Stomach (tissue), 4 donors: ENCODE data around the gene IFT22.

Source experiments
- CTCF ChIP-seq, 7 experiments: fragments of 450-650 bp in 4 of 7; fragments of 200-600 bp in 3 of 7; sonication (generic) in 3 of 7; IDR thresholded peaks; one replicate each; pipeline ENCODE4 v1.5.1; 2016 to 2019; ENCODE audit warnings: antibody characterized with exemption in 7 of 7, control low read depth in 2 of 7, mild to moderate bottlenecking in 1 of 7
- POLR2AphosphoS5 ChIP-seq, 3 donors: sonication (generic); formaldehyde crosslinking; IDR thresholded peaks; one replicate each; pipeline ENCODE4 v1.6.1; 2016; ENCODE audit warnings: antibody characterized with exemption in 3 of 3

DNA sequence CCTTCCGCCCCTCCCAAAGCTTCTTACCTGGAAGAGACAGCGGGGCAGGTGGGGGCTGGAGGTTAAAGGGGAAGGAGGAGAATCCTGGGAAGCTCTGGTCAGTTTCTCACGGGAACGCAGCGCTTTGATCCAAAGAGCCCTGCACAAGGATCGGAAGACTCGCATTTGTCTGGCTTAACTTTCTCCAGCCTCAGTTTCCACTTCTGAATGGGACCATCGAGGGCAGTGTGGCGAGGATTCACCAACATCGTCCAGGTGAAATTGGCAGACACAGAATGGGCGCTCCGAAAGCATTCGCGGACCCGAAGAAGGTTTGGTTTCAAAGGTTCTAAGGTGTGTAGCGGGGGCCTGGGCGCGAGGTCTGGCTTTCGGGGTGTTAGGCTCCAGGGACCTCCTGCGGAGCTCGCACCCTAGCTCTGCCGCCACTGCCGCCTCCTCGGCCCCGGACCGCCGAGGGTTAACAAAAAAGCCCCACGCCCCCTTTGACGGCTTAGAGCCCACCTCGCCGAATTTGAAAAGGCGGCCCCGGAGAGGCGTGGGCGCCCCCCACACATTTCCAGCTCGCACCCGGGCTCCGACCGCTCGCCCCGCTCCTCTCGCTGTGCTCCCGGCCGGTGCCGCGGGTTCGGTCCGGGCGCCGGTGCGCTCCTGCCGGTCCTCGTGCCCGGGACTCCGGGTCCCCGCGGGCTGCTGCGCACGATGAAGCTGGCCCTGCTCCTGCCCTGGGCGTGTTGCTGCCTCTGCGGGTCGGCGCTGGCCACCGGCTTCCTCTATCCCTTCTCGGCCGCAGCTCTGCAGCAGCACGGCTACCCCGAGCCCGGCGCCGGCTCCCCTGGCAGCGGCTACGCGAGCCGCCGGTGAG is 41.0 kb upstream of the IFT22 start, which contains the start of gene COL26A1:
- TF ChIP-seq CTCF (IDR thresholded peaks at IDR 0.05) (no peak), POLR2AphosphoS5 (IDR thresholded peaks at IDR 0.05) (no peak)
